Fibroblast of lung (primary cell): ENCODE results near the gene TNNC2. TPM values are rescaled to one million over a fixed set of nuclear protein-coding genes. Genes with fewer than 3 reads are reported as not detected.
"Not testable (repeated sequence)": the region's sequence is repeated elsewhere in the genome, so short reads cannot be mapped to it uniquely, and the experiment has no call there.

Experiments used
- DNase-seq, 2 donors: peaks; one replicate each; pipeline versions ENCODE4 v3.0.0 to v3.0.0-alpha.2; 2010; ENCODE audit warnings: low read depth in 2 of 2
- H2AFZ ChIP-seq: 2 replicates; pipeline ENCODE4 v1.5.1; 2012; ENCODE audit warnings: low read length, control low read depth, inconsistent platforms
- H3K27ac ChIP-seq: 2 replicates; pipeline ENCODE4 v1.5.1; 2011; ENCODE audit warnings: low read length, control low read depth; ENCODE audit not compliant: insufficient read depth
- H3K27me3 ChIP-seq: 2 replicates; pipeline ENCODE4 v1.5.1; 2011; ENCODE audit warnings: mild to moderate bottlenecking, low read length; ENCODE audit not compliant: control insufficient read depth, insufficient read depth
- H3K36me3 ChIP-seq: 2 replicates; pipeline ENCODE4 v1.5.1; 2011; ENCODE audit warnings: low read length; ENCODE audit not compliant: control insufficient read depth, insufficient read depth
- H3K4me1 ChIP-seq: 2 replicates; pipeline ENCODE4 v1.5.1; 2011; ENCODE audit warnings: low read length; ENCODE audit not compliant: control insufficient read depth, insufficient read depth; ENCODE audit errors: extremely low read depth
- H3K4me2 ChIP-seq: 2 replicates; pipeline ENCODE4 v1.5.1; 2011; ENCODE audit warnings: low read length, control low read depth; ENCODE audit not compliant: insufficient read depth; ENCODE audit errors: extremely low read depth
- H3K4me3 ChIP-seq, 4 experiments: fragments of 200-600 bp in 1 of 4; sonication (generic) in 1 of 4; replicated peaks in 1 of 4; 2 replicates each; pipeline ENCODE4 v1.5.1; 2011 to 2016; ENCODE audit warnings: low read length in 4 of 4, low read depth in 3 of 4, mild to moderate bottlenecking in 3 of 4, control low read depth in 2 of 4, inconsistent platforms in 1 of 4, mixed read lengths in 1 of 4; ENCODE audit not compliant: insufficient read depth in 1 of 4; ENCODE audit errors: control extremely low read depth in 1 of 4
- H3K79me2 ChIP-seq: 2 replicates; pipeline ENCODE4 v1.5.1; 2012; ENCODE audit warnings: mild to moderate bottlenecking, low read length, inconsistent platforms; ENCODE audit not compliant: control insufficient read depth, insufficient read depth
- H3K9ac ChIP-seq: 2 replicates; pipeline ENCODE4 v1.5.1; 2011; ENCODE audit warnings: mild to moderate bottlenecking, low read length, control low read depth; ENCODE audit not compliant: insufficient read depth
- H3K9me3 ChIP-seq: 2 replicates; pipeline ENCODE4 v1.5.1; 2012; ENCODE audit warnings: low read depth, low read length; ENCODE audit not compliant: control insufficient read depth, insufficient read depth
- H4K20me1 ChIP-seq: 2 replicates; pipeline ENCODE4 v1.5.1; 2011; ENCODE audit warnings: low read length; ENCODE audit not compliant: control insufficient read depth, insufficient read depth; ENCODE audit errors: extremely low read depth
- CTCF ChIP-seq, 2 donors: IDR thresholded peaks in 1 of 2; conservative IDR thresholded peaks in 1 of 2; 1 replicate in 1 of 2; 2 replicates in 1 of 2; pipeline ENCODE4 v1.5.1; 2011 to 2012; ENCODE audit warnings: low read length in 2 of 2, control low read depth in 1 of 2, inconsistent platforms in 1 of 2, low read depth in 1 of 2, mild to moderate bottlenecking in 1 of 2
- EZH2 ChIP-seq: IDR thresholded peaks from 2 replicates; pipeline ENCODE4 v1.5.1; 2012; ENCODE audit warnings: low read length, control low read depth, mild to moderate bottlenecking; ENCODE audit errors: missing control alignments
- polyA plus RNA-seq, 2 donors: library from polyadenylated mRNA; depleted of rRNA in 1 of 2; stranded (reverse) in 1 of 2; unstranded in 1 of 2; fragments of >200 nt; gene quantifications; 2 replicates each; pipeline ENCODE4 v1.2.1, GENCODE V29; 2011 to 2012; ENCODE audit warnings: missing spikeins in 1 of 2
- total RNA-seq: library from RNA; depleted of rRNA; stranded (reverse); fragments of >200 nt; gene quantifications from 2 replicates; pipeline ENCODE4 v1.2.1, GENCODE V29; 2014

Gene TNNC2
- total and polyA plus RNA-seq, 2 donors (not counting 1 experiment from before 2014, with no cell fraction given): 1.3 to 1.4 TPM

GRCh38 chr20:45833883-45834796 lies 7.0 kb upstream of the TNNC2 start:
- Histone ChIP-seq H3K27ac (peak overlapping the region; percentile 90), H3K4me2 (peak overlapping the region; percentile 95), H3K79me2 (peaks cover 17% of the 10 kb centered on the region), H4K20me1 (no peaks in the 10 kb centered on the region), H3K4me3 (peak overlapping the region; percentile 71 to 90 (median 79)), H3K9ac (peak overlapping the region; percentile 92), H3K9me3 (no peaks in the 10 kb centered on the region), H3K36me3 (no peaks in the 10 kb centered on the region), H3K4me1 (peaks cover 21% of the 10 kb centered on the region), H2AFZ (peak overlapping the region; percentile 52), H3K27me3 (no peaks in the 10 kb centered on the region)
- no peak for TF ChIP-seq EZH2
- DNase-seq: peak; percentile 67 to 73

DNA sequence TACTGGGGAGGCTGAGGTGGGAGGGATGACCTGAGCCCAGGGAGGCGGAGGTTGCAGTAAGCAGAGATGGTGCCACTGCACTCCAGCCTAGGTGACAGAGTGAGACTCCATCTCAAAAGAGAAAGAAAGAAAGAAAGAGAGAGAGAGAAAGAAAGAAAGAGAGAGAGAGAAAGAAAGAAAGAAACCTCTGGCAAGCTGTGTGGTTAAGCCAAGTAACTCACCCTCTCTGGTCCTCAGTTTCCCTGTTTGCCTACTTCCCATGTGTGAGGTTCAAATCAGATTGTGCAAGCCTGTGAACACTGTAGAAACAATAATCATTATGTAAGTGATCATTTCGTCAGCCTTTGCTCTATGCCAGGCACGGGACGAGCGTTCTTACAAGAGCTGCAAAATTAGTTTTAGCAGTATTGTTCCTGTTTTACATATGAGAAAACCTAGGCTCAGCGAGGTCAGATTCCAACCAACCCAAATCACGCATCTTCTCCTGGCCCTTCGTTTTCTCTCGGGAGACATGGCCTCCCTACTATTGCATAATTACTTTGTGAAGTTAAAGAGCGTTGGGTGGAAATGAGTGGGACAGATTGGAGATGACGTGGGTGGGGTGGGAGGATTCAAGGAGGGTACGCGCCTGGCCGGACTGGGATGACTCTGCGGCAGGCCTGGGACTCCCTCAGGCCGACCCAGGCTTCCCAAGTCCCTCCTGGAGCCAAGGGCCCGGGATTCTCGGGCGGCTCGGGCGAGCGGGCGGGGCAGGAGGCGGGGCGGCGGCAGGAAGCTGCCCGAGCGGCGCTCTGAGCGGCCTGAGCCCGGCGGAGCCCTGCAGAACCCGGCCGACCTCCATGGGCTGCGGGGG lies 6.1 kb upstream of the TNNC2 start, which contains the start of gene SNX21:
SNX21 (plus strand) TSS at position 770 of the 853 bp plus-strand sequence. CDS start 121 bp downstream, outside the sequence.
- peak within 1 kb of the TSS; percentile 92 for H3K9ac ChIP-seq
- DNase-seq: peak; percentile 94 to 96
- TF ChIP-seq CTCF (conservative IDR thresholded peaks at IDR 0.05 in 1 of 2, IDR thresholded peaks at IDR 0.05 in 1 of 2; ENCODE audit: low read depth in 1 of 2, low read length in 2 of 2): no peak
- no peak for TF ChIP-seq EZH2
- peak within 1 kb of the TSS; percentile 90 for H3K27ac ChIP-seq
- no peaks in the 10 kb centered on the region for H3K36me3 ChIP-seq
- peak within 1 kb of the TSS; percentile 84 for H2AFZ ChIP-seq
- no peaks in the 10 kb centered on the region for H4K20me1 ChIP-seq
- H3K4me1 ChIP-seq: peaks cover 21% of the 10 kb centered on the region
- H3K4me3 ChIP-seq: peak within 1 kb of the TSS; percentile 71 to 90 (median 79)
- no peaks in the 10 kb centered on the region for H3K27me3 ChIP-seq
- H3K79me2 ChIP-seq: peaks cover 17% of the 10 kb centered on the region
- no peaks in the 10 kb centered on the region for H3K9me3 ChIP-seq
- peak within 1 kb of the TSS; percentile 95 for H3K4me2 ChIP-seq

- peaks cover 17% of the 10 kb centered on the region for H3K79me2 ChIP-seq
- H3K36me3 ChIP-seq: no peaks in the 10 kb centered on the region
- no peak for DNase-seq
- peaks cover 21% of the 10 kb centered on the region for H3K4me1 ChIP-seq
- H3K27me3 ChIP-seq: no peaks in the 10 kb centered on the region
- H4K20me1 ChIP-seq: no peaks in the 10 kb centered on the region
- TF ChIP-seq EZH2 (no peak), CTCF (conservative IDR thresholded peaks at IDR 0.05 in 1 of 2, IDR thresholded peaks at IDR 0.05 in 1 of 2; ENCODE audit: low read depth in 1 of 2, low read length in 2 of 2) (no peak)
- H3K4me3 ChIP-seq: peak overlapping the region in 2 of 4 experiments; percentile 74 to 84
- peak overlapping the region; percentile 95 for H3K4me2 ChIP-seq
- no peak overlapping the region for H3K9ac ChIP-seq
- no peak overlapping the region for H2AFZ ChIP-seq
- no peaks in the 10 kb centered on the region for H3K9me3 ChIP-seq
- peak overlapping the region; percentile 90 for H3K27ac ChIP-seq
These were observed 5.5 kb upstream of the TNNC2 start for GRCh38 chr20:45832619-45833018.

- not testable (repeated sequence) for H3K4me3 ChIP-seq, DNase-seq, H3K27ac ChIP-seq, H2AFZ ChIP-seq, H3K9ac ChIP-seq, H3K27me3 ChIP-seq, H3K79me2 ChIP-seq, H3K36me3 ChIP-seq, H3K9me3 ChIP-seq, H4K20me1 ChIP-seq, H3K4me2 ChIP-seq
- H3K4me1 ChIP-seq: peaks cover 19% of the 10 kb centered on the region
These were observed 2.6 kb upstream of the TNNC2 start for GRCh38 chr20:45829673-45830106.
